SK-N-SH treated with all-trans-retinoic acid at 6 μM for 48 hours (cell line): ENCODE measurements around the gene SLC49A3.

Experiments
- ATAC-seq: fragments of 200-7000 bp; cut with Tn5 transposase; 3 replicates; pipeline ENCODE4 v1.9.1; 2020; ENCODE audit warnings: mild to moderate bottlenecking, moderate library complexity
- ARNTL ChIP-seq: fragments of 450-650 bp; formaldehyde crosslinking; IDR thresholded peaks from 2 replicates; pipeline ENCODE4 v1.5.0; 2020; ENCODE audit warnings: low read depth, mild to moderate bottlenecking, moderate library complexity, borderline replicate concordance
- BACH2 ChIP-seq: fragments of 250-450 bp; sonication (Bioruptor Pico); IDR thresholded peaks from 2 replicates; pipeline ENCODE4 v1.9.0; 2021; ENCODE audit warnings: mild to moderate bottlenecking, borderline replicate concordance
- CREB5 ChIP-seq: fragments of 250-450 bp; sonication (Bioruptor Pico); IDR thresholded peaks from 2 replicates; pipeline ENCODE4 v1.5.1; 2020; ENCODE audit warnings: low read depth, mild to moderate bottlenecking, moderate library complexity
- CSDC2 ChIP-seq: fragments of 250-450 bp; sonication (Bioruptor Pico); IDR thresholded peaks from 2 replicates; pipeline ENCODE4 v1.5.0; 2020; ENCODE audit warnings: mild to moderate bottlenecking, moderate library complexity
- CSRNP3 ChIP-seq: fragments of 250-450 bp; sonication (Bioruptor Pico); IDR thresholded peaks from 2 replicates; pipeline ENCODE4 v1.5.1; 2021; ENCODE audit warnings: mild to moderate bottlenecking, moderate library complexity
- ESRRG ChIP-seq: fragments of 250-450 bp; sonication (Bioruptor Pico); IDR thresholded peaks from 2 replicates; pipeline ENCODE4 v1.6.1; 2021; ENCODE audit warnings: mild to moderate bottlenecking
- GLIS3 ChIP-seq: fragments of 250-450 bp; sonication (Bioruptor Pico); IDR thresholded peaks from 2 replicates; pipeline ENCODE4 v1.5.0; 2020; ENCODE audit warnings: mild to moderate bottlenecking, moderate library complexity
- ISL1 ChIP-seq: fragments of 250-450 bp; sonication (Bioruptor Pico); IDR thresholded peaks from 2 replicates; pipeline ENCODE4 v2.1.2; 2022; ENCODE audit warnings: mild to moderate bottlenecking, moderate library complexity
- PATZ1 ChIP-seq: fragments of 250-450 bp; sonication (Bioruptor Pico); IDR thresholded peaks from 2 replicates; pipeline ENCODE4 v1.8.0; 2020; ENCODE audit warnings: mild to moderate bottlenecking, moderate library complexity, borderline replicate concordance
- POU6F1 ChIP-seq: fragments of 250-450 bp; sonication (Bioruptor Pico); IDR thresholded peaks from 2 replicates; pipeline ENCODE4 v1.8.0; 2021; ENCODE audit warnings: low read depth, mild to moderate bottlenecking, moderate library complexity, borderline replicate concordance
- PPARA ChIP-seq: fragments of 250-450 bp; sonication (Bioruptor Pico); IDR thresholded peaks from 2 replicates; pipeline ENCODE4 v1.5.0; 2020; ENCODE audit warnings: mild to moderate bottlenecking, borderline replicate concordance
- RARB ChIP-seq: fragments of 250-450 bp; sonication (Bioruptor Pico); IDR thresholded peaks from 2 replicates; pipeline ENCODE4 v1.8.0; 2021; ENCODE audit warnings: mild to moderate bottlenecking, moderate library complexity
- TCF4 ChIP-seq: fragments of 250-450 bp; sonication (Bioruptor Pico); IDR thresholded peaks from 2 replicates; pipeline ENCODE4 v1.8.0; 2021; ENCODE audit warnings: mild to moderate bottlenecking, moderate library complexity, borderline replicate concordance
- TOX ChIP-seq: fragments of 250-450 bp; sonication (Bioruptor Pico); IDR thresholded peaks from 2 replicates; pipeline ENCODE4 v1.8.0; 2021; ENCODE audit warnings: mild to moderate bottlenecking, moderate library complexity, borderline replicate concordance
- TSHZ2 ChIP-seq: fragments of 250-450 bp; sonication (Bioruptor Pico); IDR thresholded peaks from 2 replicates; pipeline ENCODE4 v1.5.0; 2020; ENCODE audit warnings: mild to moderate bottlenecking, moderate library complexity
- ZC3H10 ChIP-seq: fragments of 250-450 bp; sonication (Bioruptor Pico); IDR thresholded peaks from 2 replicates; pipeline ENCODE4 v1.5.1; 2021; ENCODE audit warnings: mild to moderate bottlenecking, moderate library complexity
- ZFP3 ChIP-seq: fragments of 250-450 bp; sonication (Bioruptor Pico); IDR thresholded peaks from 2 replicates; pipeline ENCODE4 v1.5.0; 2020; ENCODE audit warnings: mild to moderate bottlenecking, moderate library complexity
- ZNF565 ChIP-seq: fragments of 450-650 bp; formaldehyde crosslinking; conservative IDR thresholded peaks from 2 replicates; pipeline ENCODE4 v1.5.0; 2020; ENCODE audit warnings: low read depth, mild to moderate bottlenecking, moderate library complexity
- ZNF70 ChIP-seq: fragments of 450-650 bp; formaldehyde crosslinking; IDR thresholded peaks from 2 replicates; pipeline ENCODE4 v1.5.0; 2020; ENCODE audit warnings: mild to moderate bottlenecking, moderate library complexity
- ZNF8 ChIP-seq: fragments of 450-650 bp; formaldehyde crosslinking; IDR thresholded peaks from 2 replicates; pipeline ENCODE4 v1.5.0; 2020; ENCODE audit warnings: mild to moderate bottlenecking, moderate library complexity

Gene SLC49A3

GRCh38 chr4:675036-675882 lies 13.7 kb downstream of the SLC49A3 start:
- TF ChIP-seq TOX (CRISPR knock-in tag): no peak
- ATAC-seq: peak; percentile 25

- peak; percentile 91 for ATAC-seq
- TF ChIP-seq PPARA (CRISPR knock-in tag): no peak
These were observed 14.5 kb downstream of the SLC49A3 start, which contains the start of the genes ATP5ME and MYL5 for GRCh38 chr4:674172-675035. Gene ATP5ME, minus strand, starts transcription at chr4:674276. Its CDS starts 29 bp downstream, at chr4:674247. Gene MYL5, plus strand, starts transcription at chr4:674542. Its CDS starts 3,485 bp downstream, at chr4:678027.

- peak; percentile 23 for ATAC-seq
- TF ChIP-seq ISL1 (CRISPR knock-in tag) (no peak), POU6F1 (CRISPR knock-in tag) (no peak), TSHZ2 (no peak), GLIS3 (CRISPR knock-in tag) (no peak), PPARA (CRISPR knock-in tag) (no peak), CSRNP3 (no peak), ZNF565 (CRISPR knock-in tag) (no peak), TOX (CRISPR knock-in tag) (no peak), ZFP3 (CRISPR knock-in tag) (no peak), ESRRG (CRISPR knock-in tag) (no peak), CSDC2 (CRISPR knock-in tag) (no peak), ZNF8 (CRISPR knock-in tag) (no peak), RARB (CRISPR knock-in tag) (no peak), PATZ1 (CRISPR knock-in tag) (no peak), ZC3H10 (CRISPR knock-in tag) (no peak), BACH2 (no peak), ZNF70 (CRISPR knock-in tag) (no peak), CREB5 (CRISPR knock-in tag) (no peak), ARNTL (CRISPR knock-in tag) (no peak), TCF4 (CRISPR knock-in tag) (no peak)
These were observed 15.4 kb downstream of the SLC49A3 start for GRCh38 chr4:673349-674091.
